GM21360 (cell line): ENCODE measurements around the gene VTA1.
"Not testable (repeated sequence)": the region's sequence is repeated elsewhere in the genome, so short reads cannot be mapped to it uniquely, and the experiment has no call there.

Source experiments
- ATAC-seq: cut with Tn5 transposase; IDR thresholded peaks from one replicate; pipeline ENCODE4 v1.9.1; 2021; ENCODE audit warnings: mild to moderate bottlenecking, moderate library complexity; ENCODE audit not compliant: unreplicated experiment

Gene VTA1, protein sequence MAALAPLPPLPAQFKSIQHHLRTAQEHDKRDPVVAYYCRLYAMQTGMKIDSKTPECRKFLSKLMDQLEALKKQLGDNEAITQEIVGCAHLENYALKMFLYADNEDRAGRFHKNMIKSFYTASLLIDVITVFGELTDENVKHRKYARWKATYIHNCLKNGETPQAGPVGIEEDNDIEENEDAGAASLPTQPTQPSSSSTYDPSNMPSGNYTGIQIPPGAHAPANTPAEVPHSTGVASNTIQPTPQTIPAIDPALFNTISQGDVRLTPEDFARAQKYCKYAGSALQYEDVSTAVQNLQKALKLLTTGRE

DNA sequence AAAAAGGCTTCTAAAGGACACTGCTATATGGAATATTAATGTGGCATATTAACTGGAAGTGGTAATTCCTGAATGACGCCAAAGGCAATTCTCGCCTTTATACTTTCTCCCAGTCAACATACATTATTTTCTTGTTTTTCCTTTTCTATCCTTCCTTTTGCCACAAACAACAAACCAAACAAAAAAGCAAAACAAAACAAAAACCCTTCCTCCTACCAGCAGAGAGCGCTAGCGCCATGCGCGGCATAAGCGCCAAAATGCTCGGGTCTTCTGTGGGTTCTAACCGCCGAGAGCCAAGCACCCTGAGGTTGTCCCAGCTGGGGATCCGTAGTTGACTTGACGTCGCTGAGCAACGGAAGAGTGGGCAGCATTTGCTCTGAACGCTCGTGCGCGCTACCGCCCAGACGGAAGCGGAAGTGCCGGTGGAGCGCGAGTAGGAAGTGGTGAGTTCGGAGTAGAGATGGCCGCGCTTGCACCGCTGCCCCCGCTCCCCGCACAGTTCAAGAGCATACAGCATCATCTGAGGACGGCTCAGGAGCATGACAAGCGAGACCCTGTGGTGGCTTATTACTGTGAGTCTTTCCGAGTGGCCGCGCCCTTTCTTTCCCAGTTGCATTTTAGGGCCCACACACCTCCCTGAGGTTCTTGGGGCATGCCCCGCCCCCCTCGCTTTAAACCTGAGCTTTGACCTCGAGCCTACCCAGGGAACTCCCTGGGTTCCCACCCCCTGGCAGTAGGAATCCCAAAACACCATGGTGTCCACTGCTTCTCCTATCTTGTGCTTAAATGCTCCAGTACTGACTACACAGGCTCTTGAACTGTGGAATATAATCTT lies at the start of gene VTA1, which contains the start of gene NMBR:
Gene VTA1 (plus strand): TSS at position 436 of the 835 bp plus-strand sequence. CDS start 25 bp downstream, at position 461.
Gene NMBR (minus strand): TSS at position 295 of the 835 bp plus-strand sequence. CDS start 58,464 bp downstream, outside the sequence.
- ATAC-seq, result peak; percentile 99

- ATAC-seq, result not testable (repeated sequence)
These were observed 42.2 kb upstream of the VTA1 start for GRCh38 chr6:142104820-142105219.

DNA sequence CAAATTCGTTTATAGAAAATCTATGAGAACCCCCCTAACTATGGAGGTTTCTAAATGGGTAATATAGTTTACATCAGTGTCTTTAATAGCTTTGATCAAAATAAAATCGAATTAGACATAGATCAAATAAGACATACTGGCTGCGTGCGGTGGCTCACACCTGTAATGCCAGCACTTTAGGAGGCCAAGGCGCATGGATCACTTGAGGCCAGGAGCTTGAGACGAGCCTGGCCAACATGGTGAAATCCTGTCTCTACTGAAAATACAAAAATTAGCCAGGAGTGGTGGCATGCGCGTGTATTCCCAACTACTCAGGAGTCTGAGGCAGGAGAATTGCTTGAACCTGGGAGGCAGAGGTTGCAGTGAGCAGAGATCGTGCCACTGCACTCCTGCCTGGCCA lies 36.2 kb upstream of the VTA1 start:
- ATAC-seq, result not testable (repeated sequence)

GRCh38 chr6:142112451-142113061 lies 34.5 kb upstream of the VTA1 start:
- no peak for ATAC-seq

- no peak for ATAC-seq
These were observed 29.7 kb upstream of the VTA1 start for GRCh38 chr6:142117366-142117765.

DNA sequence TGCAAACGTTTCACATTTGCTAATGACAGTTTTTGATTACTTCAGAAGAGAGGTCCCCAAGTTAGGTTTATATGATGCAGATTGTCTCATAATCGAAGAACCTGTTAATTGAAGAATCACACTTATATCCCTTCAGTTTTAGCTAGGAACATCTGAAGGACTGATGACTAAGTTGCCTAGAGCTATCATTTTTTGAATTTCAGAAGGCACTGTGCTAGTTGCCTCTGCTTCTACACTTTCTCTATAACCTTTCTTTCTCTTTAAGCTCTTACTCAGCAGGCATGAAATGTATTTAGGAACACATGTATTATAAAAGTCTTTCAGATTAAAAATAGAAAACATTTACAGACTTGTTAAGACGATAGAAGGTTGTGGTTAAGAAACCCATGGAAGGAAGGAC lies 28.7 kb upstream of the VTA1 start:
- ATAC-seq, result no peak

GRCh38 chr6:142118925-142119324 lies 28.1 kb upstream of the VTA1 start:
- ATAC-seq, result no peak

DNA sequence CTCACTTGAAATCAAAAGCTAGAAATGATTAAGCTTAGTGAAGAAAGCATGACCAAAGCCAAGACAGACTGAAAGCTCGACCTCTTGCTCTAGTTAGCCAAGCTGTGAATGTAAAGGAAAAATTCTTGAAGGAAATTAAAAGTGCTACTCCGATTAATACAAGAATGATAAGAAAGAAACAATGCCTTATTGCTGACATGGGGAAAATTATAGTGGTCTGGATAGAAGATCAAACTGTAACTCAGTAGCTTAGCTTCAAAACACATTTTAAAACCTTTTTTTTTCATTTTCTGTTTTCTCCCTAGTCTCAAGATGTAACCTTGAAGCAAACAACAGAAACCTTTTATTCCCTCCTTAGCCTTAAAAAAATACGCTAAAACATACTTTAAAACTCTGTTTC lies 25.7 kb upstream of the VTA1 start:
- ATAC-seq, result no peak

DNA sequence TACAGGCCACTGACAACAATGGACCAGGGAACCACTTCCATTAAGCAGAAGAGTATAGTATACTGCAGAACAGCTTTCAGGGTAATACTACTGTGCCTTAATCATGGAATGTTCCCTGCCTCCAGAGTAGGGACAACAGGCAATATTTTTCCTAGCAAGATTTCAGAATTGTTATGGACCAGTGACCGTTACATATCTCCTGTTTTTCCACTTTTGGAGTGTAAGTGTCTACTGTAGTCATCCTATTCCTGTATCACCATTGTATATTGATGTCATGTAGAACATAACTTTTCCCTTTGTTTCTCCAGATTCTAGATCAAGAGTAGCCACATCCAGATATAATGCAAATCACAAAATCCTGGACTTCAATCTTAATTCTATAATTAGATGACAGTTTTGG lies 16.2 kb upstream of the VTA1 start:
- ATAC-seq, result no peak

DNA sequence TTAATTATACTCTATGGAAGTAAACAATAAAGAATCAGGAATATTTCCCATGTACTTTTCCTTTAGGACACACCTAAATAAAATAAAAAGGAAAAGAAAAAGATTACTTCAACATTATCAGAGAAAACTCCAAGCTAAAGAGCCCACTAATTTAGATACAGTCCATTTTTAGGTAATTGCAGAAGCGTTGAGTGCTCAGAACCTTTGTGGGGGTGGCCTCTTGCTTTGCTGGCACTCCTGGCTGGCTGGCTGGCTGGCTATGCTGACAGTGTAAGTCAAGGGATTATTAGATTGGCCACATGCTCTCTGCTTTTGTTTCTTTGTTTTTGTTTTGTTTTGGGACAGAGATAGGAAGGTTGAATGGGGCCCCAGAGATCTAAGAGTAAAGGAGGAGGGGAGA lies 14.4 kb upstream of the VTA1 start, which contains the start of gene GJE1:
Gene GJE1 (plus strand): TSS at position 301 of the 400 bp plus-strand sequence. CDS start 234 bp downstream, outside the sequence.
- no peak for ATAC-seq

DNA sequence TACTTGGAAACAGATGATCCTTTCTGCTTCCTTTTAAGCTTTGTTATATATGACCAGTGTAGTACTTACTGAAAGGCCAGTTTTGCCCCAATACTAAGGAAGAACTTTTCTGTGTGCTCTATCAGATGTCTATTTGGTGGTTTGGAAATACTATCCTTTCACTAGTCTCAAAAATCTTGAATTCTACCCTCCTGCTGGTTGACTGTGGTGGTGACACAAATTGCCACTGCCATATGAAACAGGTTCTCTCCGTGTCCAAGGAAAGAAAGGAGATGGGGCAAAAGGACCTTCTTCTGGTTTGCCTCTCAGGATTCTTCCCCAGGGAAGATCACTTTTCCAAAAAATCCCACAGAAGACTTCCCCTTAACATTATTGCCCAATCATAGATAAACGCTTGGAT lies 8.2 kb upstream of the VTA1 start:
- no peak for ATAC-seq

- ATAC-seq, result not testable (repeated sequence)
These were observed 5.5 kb upstream of the VTA1 start for GRCh38 chr6:142141531-142141930.

DNA sequence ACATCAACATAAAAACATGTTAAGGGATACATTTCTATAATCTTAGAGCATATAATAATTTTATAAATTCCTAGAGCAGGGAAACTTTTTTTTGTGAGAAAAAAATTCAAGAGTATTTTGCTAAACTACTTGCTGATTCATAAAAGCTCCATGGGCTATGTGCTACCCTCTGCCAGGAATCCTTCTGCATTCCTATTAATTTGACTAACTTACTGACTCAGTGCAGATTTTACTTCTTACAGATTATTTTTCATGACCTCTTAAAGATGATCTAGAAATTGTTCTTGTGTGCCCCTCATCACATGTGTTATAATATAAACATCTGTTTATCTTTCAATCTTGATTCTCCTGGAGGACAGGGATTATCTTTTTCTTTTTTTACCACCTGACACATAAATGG lies 5.7 kb downstream of the VTA1 start:
- no peak for ATAC-seq

DNA sequence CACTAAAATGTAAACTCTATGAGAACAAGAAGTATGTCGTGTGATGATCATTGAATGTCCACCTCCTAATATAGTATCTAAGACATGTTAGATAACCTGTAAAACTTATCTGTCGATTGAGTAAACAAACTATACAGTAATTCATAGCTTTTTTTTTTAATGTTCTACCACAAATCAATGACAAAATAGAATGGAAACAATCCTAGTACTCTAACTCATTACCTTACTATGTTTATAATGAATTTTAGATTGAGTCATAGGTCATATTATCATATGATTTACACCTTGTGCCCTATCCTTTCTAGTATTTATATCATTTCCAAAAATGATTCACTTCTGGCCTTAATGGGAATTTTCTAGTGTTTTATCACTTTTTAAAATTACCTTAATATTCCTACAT lies 6.1 kb downstream of the VTA1 start:
- ATAC-seq, result no peak

DNA sequence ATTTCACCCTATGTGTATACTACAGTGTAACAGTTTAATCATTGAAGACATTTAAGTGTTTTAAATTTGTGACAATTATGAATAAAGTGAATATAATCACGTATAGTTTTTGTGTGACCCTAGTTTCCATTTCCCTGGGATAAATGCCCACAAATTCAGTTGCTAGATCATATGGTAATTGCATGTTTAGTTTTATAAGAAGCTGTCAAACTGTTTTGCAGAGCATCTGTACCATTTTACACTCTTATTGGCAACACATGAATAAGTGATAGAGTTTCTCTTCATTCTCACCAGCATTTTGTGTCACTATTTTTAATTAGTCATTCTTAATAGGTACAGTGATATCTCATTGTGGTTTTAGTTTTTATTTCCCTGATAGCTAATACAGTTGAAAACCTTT lies 7.3 kb downstream of the VTA1 start:
- ATAC-seq, result no peak

DNA sequence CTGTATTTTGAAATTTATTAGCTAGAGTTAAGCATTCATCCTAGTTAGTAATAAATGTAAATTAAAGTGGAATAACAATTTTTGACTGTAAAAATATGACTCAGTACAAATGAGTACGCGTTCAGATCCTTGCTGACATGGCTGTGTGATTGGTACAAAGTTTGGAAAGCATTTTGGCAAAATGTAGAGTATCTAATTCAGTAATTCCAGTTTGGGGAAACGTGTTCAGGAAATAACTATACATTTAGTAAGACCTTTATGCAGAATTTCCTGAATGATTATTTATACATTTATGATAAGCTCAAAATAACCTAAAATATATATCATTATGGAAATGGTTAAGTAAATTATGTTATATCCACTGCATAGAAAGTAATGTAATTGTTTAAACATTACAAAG lies 8.0 kb downstream of the VTA1 start:
- no peak for ATAC-seq

DNA sequence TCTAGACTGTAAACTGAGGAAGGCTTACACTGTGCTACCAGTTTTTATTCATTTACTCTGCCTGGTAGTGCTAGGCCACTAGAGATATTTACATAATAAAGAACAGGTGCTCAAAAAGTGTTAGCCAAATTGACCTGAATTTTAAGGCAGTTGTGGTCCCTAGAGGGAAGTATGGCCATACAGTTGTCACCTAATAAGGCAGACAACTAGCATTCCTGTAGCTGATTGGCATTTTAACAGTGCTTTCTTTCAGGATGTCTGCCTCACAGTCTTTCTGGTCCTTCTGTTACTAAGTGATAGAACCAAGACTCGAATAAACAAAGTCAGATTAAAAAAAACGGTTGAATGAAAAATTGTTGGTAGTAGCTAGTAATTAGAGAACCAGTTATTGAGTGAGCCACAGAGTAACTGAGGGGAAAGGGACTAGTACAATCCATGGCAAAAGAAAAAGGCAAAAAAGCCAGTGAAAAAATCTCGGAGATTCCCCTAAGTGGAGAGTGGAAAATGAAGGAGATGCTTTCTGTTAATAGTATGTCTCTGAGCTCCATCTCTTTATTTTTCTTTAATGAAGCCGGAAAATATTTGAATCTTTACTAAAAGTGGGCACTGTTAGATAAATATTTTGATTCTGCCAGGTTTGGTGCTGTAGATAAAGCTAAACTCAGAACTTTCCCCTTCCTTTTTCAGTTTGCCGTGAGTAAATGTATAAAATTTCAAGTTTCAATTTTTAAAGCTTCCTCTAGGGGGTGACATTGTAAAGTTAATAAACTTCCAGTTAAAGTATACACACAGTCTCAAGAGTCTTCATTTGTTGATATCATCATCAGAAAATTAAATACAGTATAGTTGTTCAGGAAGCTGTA lies 9.1 kb downstream of the VTA1 start:
- ATAC-seq, result no peak

GRCh38 chr6:142156758-142157068 lies 9.7 kb downstream of the VTA1 start:
- not testable (repeated sequence) for ATAC-seq

DNA sequence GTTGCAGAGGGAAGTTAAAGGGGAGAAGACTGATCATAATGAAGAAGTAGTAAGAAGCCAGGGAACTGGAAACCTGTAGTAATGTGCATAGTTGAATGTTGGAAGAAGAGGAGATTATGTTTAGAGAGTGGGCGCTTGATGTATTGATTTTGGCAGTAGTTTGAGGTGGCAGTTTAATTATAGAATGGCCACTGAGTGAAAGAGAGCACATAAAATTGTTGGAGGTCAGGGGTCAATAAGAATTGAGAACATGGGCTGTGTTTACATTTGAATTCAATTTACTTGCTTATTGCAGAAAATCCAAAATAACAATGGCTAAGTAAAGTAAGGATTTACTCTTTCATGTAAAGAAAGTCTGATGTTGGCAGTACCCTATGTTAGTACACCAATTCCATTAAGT lies 15.7 kb downstream of the VTA1 start:
- no peak for ATAC-seq

DNA sequence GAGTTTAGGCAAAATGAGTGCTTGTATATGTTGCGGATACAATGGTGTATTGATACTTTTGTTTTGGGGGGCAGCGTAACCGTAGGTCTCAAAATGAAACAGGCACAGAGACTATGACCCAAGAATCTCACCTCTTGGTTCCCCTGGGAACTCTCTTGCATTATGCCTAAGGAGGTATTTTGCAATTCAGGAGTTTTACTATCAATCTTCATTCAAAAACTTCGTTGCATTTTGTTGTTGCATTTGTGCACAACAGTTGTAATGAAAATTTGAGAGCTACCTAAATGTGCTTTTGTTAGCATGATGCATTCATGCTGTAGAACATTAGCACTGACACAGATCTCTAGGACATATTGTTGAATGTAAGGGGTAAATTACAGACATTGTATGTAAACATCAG lies 18.2 kb downstream of the VTA1 start:
- no peak for ATAC-seq

DNA sequence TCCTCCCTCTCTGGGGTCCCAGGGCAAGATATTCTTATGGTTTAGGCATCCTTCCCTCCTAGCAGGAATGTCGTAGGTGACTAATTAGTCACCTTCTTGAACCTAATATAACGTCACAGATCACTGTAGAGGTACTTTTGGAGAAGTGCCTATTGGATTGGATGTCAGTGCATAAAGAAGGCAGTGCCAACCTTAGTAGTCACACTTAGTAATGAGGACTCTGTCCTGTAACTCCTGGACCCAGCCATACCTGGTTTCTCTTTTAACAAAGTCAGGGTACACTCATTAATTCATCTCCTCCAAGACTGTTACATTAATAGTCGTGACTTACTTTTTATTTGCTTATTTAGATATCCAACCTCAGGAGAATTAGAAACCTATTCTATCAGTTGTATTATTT lies 20.0 kb downstream of the VTA1 start:
- no peak for ATAC-seq
